GM12801 (cell line): ENCODE data around the gene CAPN15.

Experiments
- TF ChIP-seq, protein P1 (sequence below): IDR thresholded peaks from one replicate; pipeline ENCODE4 v1.5.1; 2011; ENCODE audit warnings: control low read depth; ENCODE audit not compliant: insufficient read length; ENCODE audit errors: extremely low read depth

Gene CAPN15

DNA sequence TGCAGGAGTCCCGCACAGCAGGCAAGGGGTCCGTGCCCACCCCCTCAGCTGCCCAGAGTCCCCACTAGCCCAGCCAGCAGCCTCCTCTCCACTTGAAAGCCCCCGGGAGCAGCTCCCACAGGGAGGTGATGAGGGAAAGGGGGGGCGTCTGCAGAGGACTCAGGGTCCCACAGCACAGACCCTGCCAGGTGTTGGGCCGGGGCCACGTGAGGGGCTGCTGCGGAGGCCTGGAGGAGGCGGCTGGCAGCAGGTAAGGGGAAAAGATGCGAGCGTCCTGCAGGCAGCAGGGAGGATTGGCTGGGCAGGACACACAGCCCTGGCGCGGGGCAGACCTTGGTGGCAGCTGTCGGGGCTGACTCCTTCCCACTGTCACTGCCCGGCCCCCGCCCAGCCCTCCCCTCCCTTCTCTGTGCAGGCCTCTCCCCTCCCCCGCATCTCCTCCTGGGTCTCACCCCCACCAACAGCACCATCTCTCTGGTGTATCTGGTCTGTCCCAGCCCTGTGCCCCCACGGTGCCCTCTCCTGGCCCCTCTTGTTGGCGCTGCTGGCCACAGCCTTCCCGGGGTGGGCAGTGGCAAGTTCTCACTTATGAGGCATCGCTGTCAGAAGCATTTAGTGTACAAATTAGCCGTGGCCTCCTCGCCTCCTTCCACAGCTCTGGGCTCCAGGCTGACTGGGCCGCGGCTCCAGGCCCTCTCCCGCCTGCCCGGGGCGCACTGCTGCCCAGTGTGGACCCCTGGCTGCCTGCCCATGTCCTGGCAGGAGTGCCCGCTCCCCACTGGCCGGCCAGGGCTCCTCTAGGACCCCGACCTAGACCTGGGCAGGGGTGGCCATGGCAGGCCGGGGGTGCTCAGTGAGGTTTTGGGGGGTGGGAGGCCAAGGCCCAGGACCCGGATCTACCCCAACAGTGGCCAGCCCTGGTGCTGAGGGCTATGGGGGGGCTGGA, 28.3 kb downstream of the CAPN15 start:
- TF ChIP-seq, protein P1, sequence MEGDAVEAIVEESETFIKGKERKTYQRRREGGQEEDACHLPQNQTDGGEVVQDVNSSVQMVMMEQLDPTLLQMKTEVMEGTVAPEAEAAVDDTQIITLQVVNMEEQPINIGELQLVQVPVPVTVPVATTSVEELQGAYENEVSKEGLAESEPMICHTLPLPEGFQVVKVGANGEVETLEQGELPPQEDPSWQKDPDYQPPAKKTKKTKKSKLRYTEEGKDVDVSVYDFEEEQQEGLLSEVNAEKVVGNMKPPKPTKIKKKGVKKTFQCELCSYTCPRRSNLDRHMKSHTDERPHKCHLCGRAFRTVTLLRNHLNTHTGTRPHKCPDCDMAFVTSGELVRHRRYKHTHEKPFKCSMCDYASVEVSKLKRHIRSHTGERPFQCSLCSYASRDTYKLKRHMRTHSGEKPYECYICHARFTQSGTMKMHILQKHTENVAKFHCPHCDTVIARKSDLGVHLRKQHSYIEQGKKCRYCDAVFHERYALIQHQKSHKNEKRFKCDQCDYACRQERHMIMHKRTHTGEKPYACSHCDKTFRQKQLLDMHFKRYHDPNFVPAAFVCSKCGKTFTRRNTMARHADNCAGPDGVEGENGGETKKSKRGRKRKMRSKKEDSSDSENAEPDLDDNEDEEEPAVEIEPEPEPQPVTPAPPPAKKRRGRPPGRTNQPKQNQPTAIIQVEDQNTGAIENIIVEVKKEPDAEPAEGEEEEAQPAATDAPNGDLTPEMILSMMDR = no peak

DNA sequence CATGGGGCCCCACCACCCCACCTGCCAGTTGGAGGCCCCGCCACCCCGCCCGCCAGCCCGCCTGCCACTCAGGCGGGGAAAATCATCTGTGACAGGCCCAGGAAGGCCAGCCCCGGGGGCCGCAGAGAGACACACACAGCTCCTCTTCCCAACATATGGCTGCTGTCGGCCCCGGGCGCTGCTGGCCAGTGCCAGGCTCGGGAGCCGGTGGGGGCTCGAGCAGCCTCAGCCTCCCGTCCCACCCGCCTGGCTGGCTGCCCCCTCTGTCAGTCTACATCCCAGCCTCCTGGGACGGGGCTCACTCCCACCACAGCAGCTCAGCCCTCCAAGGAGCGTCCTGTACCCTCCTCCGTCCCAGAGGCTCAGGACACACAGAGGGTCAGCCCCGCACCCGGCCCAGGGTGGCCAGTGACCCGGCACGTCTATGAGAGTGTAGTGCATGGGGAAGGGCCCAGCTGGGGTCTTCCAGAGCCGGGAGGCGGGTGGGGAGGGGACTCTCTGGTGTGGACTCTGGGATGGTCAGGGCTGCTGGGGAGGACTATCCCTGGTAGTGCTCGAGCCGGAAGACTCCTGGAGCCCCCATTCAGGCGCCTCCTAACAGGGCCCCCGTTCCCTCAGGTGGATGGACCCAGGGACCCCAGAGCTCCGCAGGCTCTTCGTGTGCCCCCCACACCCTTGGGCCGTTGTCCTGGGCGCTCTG, 29.1 kb downstream of the CAPN15 start:
- TF ChIP-seq, protein P1 = no peak

DNA sequence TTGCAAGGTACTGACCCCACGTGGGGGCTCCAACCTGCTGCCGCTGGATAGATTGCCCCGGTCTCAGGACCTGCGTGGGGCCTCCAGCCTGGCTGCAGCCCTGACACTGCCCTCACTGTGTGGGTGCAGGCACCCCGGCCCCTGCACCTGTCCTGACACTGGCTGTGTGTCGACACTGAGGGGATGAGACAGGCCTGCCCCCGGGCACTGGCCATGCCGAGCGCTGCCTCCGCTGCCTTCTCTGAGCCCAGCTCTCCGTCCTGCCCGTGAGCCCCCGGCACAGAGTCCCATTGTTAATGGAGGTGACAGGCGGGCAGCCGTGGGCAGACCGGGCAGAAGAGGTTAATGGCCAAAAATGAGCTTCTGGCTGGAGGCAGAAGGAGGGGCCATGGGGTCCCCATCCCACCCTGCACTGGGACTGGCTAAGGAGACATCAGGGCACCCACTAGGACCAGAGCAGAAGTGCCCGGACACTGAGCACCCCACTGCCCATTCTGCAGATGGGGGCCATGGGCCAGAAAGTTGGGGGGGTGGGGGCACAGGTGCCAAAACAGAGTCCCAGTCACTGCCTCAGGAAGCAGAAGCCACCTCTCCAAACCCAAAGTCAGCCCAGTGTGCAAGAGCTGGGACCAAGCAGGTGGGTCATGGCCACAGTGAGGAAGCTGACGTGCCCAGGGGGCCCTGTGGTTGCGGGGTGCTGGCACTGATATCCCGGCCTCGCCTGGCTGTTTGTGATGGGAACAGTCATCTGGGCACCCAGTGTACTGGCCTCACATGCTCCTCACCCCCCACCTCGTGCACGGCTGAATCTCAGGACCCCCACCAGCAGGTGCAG, 30.2 kb downstream of the CAPN15 start:
- TF ChIP-seq, protein P1 = no peak

DNA sequence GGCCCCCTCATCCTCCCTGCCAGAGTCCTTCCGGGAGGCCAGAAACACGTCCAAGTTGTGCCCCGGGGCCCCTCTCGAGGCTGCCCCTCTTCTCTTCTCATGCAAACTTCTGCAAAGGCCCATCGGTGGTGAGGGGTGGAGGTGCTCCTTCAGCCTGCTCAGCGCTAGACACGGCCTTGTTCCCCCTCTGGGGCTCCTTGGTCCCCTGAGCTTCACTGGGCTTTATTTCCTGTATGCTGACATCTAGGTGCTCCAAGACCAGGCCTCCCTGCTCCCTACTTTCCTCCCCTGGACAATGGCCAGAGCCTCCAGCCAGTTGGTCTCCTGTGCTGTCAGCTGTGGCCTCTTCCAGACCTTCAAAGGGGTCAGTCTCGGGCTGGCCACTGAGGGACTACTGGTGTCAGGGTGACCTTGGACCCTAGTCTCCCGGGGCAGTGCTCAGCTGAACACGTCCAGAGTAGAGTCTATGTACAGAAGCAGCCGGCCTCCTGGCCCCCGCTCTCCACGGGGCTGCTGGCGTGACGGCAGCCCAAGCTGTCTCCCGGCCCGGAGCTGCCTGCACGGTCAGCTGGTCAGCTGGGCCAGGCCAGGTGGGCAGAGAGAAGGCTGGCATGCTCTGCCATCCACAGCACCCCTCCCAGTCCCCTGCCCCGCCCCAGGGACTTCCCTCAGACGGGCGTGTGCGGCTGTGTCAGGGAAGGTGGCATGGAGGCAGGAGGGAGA, 30.9 kb downstream of the CAPN15 start:
- TF ChIP-seq, protein P1 = no peak

DNA sequence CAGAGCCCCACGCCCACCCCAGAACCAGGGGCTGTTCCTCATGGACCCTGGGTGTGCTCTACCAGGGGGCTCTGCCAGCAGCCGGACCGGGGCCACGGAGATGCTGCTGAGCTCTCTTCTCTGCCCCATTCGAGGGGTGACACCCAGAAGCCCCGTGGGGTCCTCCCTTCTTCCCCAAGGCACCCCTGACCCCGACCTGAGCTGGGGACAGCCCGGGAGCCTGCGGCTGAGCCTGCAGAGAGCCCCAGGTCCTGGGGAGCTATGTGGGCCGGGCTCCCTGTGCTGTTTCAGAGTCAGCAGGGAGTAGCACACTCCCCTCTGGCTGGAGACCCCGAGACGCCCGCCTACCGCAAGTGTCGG, 31.5 kb downstream of the CAPN15 start:
- TF ChIP-seq, protein P1 = no peak

DNA sequence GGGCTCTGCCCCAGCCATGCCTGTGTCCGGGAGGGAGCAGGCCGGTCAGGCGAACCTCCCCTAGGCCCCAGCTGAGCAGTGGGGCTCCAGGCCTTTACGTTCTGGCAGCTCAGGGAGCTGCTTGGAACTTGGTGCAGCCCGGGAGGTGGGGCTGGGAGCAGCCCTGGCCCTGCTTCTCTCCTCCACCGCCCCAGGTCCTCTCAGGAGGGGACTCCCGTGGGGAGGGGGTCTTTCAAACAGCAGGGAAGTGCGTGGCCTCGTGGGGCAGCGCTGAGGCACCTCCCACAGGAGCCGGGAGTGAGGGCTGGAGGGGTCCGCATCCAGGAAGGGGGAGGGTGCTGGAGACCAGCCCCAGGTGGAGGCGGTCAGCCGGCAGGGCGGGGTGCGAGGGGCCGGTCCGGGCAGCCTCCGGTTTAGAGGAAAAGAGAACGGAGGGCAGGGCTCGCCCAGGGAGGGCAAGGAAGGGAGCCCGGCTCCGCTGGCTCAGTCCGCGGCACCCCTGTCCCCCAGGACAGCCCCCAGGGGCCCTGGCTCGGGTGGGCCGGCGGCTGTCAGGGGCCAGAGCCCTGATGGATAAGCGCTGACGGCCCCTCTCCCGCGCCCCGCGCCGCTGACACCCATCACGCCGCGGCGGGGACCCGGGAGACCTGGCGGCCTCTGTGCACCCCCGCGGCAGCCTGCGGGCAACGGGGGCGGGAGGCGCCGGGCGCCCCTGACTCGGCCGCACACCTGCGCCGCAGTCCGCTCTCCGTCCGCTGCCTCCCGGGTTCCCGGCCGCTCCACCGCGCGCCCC, 32.1 kb downstream of the CAPN15 start:
- TF ChIP-seq, protein P1 = no peak
